HCT116 (cell line): Measurements from ENCODE around the gene PARD6G. TPM values are rescaled to one million over a fixed set of nuclear protein-coding genes. Genes with fewer than 3 reads are reported as not detected.

Experiments
- ATAC-seq: fragments of 200-7000 bp; cut with Tn5 transposase; 2 replicates; pipeline ENCODE4 v1.9.1; 2020; ENCODE audit warnings: mild to moderate bottlenecking, moderate library complexity
- BruUV-seq: library from RNA; stranded (reverse); fragments of 400-500 nt; replicated peaks from 2 replicates; lab custom pipeline; 2021; lab: Mats Ljungman, UMichigan
- CTCF ChIA-PET: fragments of 300-600 bp; sonication (Branson Sonifier 250); formaldehyde crosslinking; loops from one replicate; lab custom pipeline; 2021; ENCODE audit warnings: antibody characterized with exemption; lab: Charles Lee
- POLR2A ChIA-PET: fragments of 300-600, 350-600 bp; sonication (Branson Sonifier 250); formaldehyde crosslinking; loops from one replicate; lab custom pipeline; 2021; ENCODE audit warnings: antibody characterized with exemption; lab: Charles Lee
- RAD21 ChIA-PET, 2 experiments: fragments of 300-600 bp; sonication (Branson Sonifier 250); formaldehyde crosslinking; loops; one replicate each; lab custom pipeline; 2023; ENCODE audit warnings: low total read pairs in 2 of 2; ENCODE audit not compliant: uncharacterized antibody in 2 of 2, unreplicated experiment in 2 of 2, low non-redundant PET in 1 of 2; lab: Charles Lee
- DNase-seq: peaks from one replicate; pipeline ENCODE4 v3.0.0-alpha.2; 2010; ENCODE audit warnings: low read depth, low spot score
- H2AFZ ChIP-seq: fragments of 200-600 bp; shearing (Covaris generic), sonication (generic); 2 replicates; pipeline ENCODE4 v1.6.1; 2017; ENCODE audit warnings: low read depth, mixed run types, mixed read lengths, antibody characterized with exemption, low read length; ENCODE audit not compliant: poor library complexity, severe bottlenecking
- H3K27ac ChIP-seq: 2 replicates; pipeline ENCODE4 v1.5.1; 2012; ENCODE audit warnings: low read depth, low read length
- H3K27me3 ChIP-seq: fragments of 200-600 bp; sonication (generic); 2 replicates; pipeline ENCODE4 v1.6.1; 2016; ENCODE audit warnings: mixed run types, low read length, mixed read lengths; ENCODE audit not compliant: insufficient read depth
- H3K36me3 ChIP-seq, 2 experiments: fragments of 200-500 bp in 1 of 2; fragments of 200-600 bp in 1 of 2; sonication (Bioruptor generic) in 1 of 2; sonication (generic) in 1 of 2; 2 replicates each; pipeline versions ENCODE4 v1.5.1 to v1.6.1; 2014 to 2016; ENCODE audit warnings: low read length in 2 of 2, inconsistent platforms in 1 of 2, mixed read lengths in 1 of 2, mixed run types in 1 of 2; ENCODE audit not compliant: insufficient read depth in 2 of 2, control insufficient read depth in 1 of 2
- H3K4me1 ChIP-seq, 2 experiments: fragments of 200-600 bp in 1 of 2; sonication (generic) in 1 of 2; 2 replicates each; pipeline versions ENCODE4 v1.5.1 to v1.6.1; 2012 to 2017; ENCODE audit warnings: low read length in 2 of 2, inconsistent platforms in 1 of 2, mild to moderate bottlenecking in 1 of 2, mixed read lengths in 1 of 2, mixed run types in 1 of 2, moderate library complexity in 1 of 2; ENCODE audit not compliant: insufficient read depth in 2 of 2, control insufficient read depth in 1 of 2
- H3K4me2 ChIP-seq: fragments of 200-600 bp; sonication (generic); 2 replicates; pipeline ENCODE4 v1.6.1; 2017; ENCODE audit warnings: mixed run types, low read length, mixed read lengths
- H3K4me3 ChIP-seq, 2 experiments: fragments of 200-600 bp in 1 of 2; sonication (generic) in 1 of 2; replicated peaks in 1 of 2; 2 replicates each; pipeline ENCODE4 v1.5.1; 2011 to 2016; ENCODE audit warnings: low read length in 2 of 2, control low read depth in 1 of 2, low read depth in 1 of 2, mild to moderate bottlenecking in 1 of 2, mixed read lengths in 1 of 2, mixed run types in 1 of 2
- H3K79me2 ChIP-seq: fragments of 200-600 bp; sonication (generic); 2 replicates; pipeline ENCODE4 v1.6.1; 2017; ENCODE audit warnings: mild to moderate bottlenecking, mixed run types, low read length, moderate library complexity, mixed read lengths; ENCODE audit not compliant: insufficient read depth
- H3K9ac ChIP-seq: fragments of 200-600 bp; sonication (generic); 2 replicates; pipeline ENCODE4 v1.6.1; 2016; ENCODE audit warnings: low read length, mixed read lengths
- H3K9me2 ChIP-seq: fragments of 200-600 bp; sonication (generic), shearing (Covaris generic); 2 replicates; pipeline ENCODE4 v1.6.1; 2017; ENCODE audit warnings: mixed run types, mild to moderate bottlenecking, moderate library complexity; ENCODE audit not compliant: insufficient read depth
- H3K9me3 ChIP-seq, 2 experiments: fragments of 200-500 bp in 1 of 2; fragments of 200-600 bp in 1 of 2; sonication (Bioruptor generic) in 1 of 2; sonication (generic) in 1 of 2; 2 replicates each; pipeline ENCODE4 v1.6.1; 2014 to 2017; ENCODE audit warnings: low read length in 2 of 2, mixed read lengths in 2 of 2, inconsistent platforms in 1 of 2, low read depth in 1 of 2, mild to moderate bottlenecking in 1 of 2, mixed run types in 1 of 2, moderate library complexity in 1 of 2; ENCODE audit not compliant: control insufficient read depth in 1 of 2, insufficient read depth in 1 of 2
- H4K20me1 ChIP-seq: fragments of 200-600 bp; sonication (generic), shearing (Covaris generic); 2 replicates; pipeline ENCODE4 v1.6.1; 2017; ENCODE audit warnings: mixed run types, mild to moderate bottlenecking, moderate library complexity; ENCODE audit not compliant: insufficient read depth
- EGR1 ChIP-seq: IDR thresholded peaks from 2 replicates; pipeline ENCODE4 v1.6.1; 2012; ENCODE audit warnings: low read depth
- ELF1 ChIP-seq: IDR thresholded peaks from 2 replicates; pipeline ENCODE4 v1.6.1; 2012; ENCODE audit warnings: low read depth, borderline replicate concordance
- EZH2 ChIP-seq: fragments of 200-600 bp; sonication (generic); IDR thresholded peaks from 2 replicates; pipeline ENCODE4 v1.6.1; 2017; ENCODE audit warnings: antibody characterized with exemption, mixed run types
- JUND ChIP-seq: IDR thresholded peaks from 2 replicates; pipeline ENCODE4 v1.6.1; 2012
- POLR2A ChIP-seq: IDR thresholded peaks from 2 replicates; pipeline ENCODE4 v1.7.0; 2011; ENCODE audit warnings: borderline replicate concordance; ENCODE audit not compliant: insufficient read depth, insufficient read length; ENCODE audit errors: extremely low read depth
- POLR2AphosphoS5 ChIP-seq: IDR thresholded peaks from 2 replicates; pipeline ENCODE4 v1.6.1; 2011; ENCODE audit warnings: mild to moderate bottlenecking, low read depth, low read length, moderate library complexity
- SIN3A ChIP-seq: IDR thresholded peaks from 2 replicates; pipeline ENCODE4 v1.6.1; 2012; ENCODE audit warnings: low read depth
- SP1 ChIP-seq: IDR thresholded peaks from 2 replicates; pipeline ENCODE4 v1.6.1; 2012; ENCODE audit warnings: low read depth
- ZFX ChIP-seq: fragments of 450-650 bp; IDR thresholded peaks from 2 replicates; pipeline ENCODE4 v1.6.1; 2017
- ZNF274 ChIP-seq: fragments of 200-500 bp; sonication (Bioruptor generic); IDR thresholded peaks from 2 replicates; pipeline ENCODE4 v1.6.1; 2014; ENCODE audit warnings: mild to moderate bottlenecking, low read depth, low read length, inconsistent platforms
- intact Hi-C: fragments of 100-400 bp; cut with micrococcal nuclease; formaldehyde crosslinking; loops from 2 replicates; pipeline ENCODE4 v1.10.0; 2022
- total RNA-seq: library from RNA; stranded (reverse); gene quantifications from one replicate; pipeline ENCODE4 v1.2.1, GENCODE V29; 2021; ENCODE audit not compliant: unreplicated experiment
- TF ChIP-seq, protein P1 (sequence below): IDR thresholded peaks from 2 replicates; pipeline ENCODE4 v1.6.1; 2012
- TF ChIP-seq, protein P2 (sequence below): IDR thresholded peaks from 2 replicates; pipeline ENCODE4 v1.6.1; 2012; ENCODE audit warnings: low read depth
- TF ChIP-seq, protein P3 (sequence below): IDR thresholded peaks from 2 replicates; pipeline ENCODE4 v1.6.1; 2011; ENCODE audit warnings: mild to moderate bottlenecking, low read length, moderate library complexity; ENCODE audit not compliant: insufficient replicate concordance; ENCODE audit errors: extremely low read depth

PARD6G gene
- total RNA-seq, 1 experiment from 2014 or later = 12.8 TPM

DNA sequence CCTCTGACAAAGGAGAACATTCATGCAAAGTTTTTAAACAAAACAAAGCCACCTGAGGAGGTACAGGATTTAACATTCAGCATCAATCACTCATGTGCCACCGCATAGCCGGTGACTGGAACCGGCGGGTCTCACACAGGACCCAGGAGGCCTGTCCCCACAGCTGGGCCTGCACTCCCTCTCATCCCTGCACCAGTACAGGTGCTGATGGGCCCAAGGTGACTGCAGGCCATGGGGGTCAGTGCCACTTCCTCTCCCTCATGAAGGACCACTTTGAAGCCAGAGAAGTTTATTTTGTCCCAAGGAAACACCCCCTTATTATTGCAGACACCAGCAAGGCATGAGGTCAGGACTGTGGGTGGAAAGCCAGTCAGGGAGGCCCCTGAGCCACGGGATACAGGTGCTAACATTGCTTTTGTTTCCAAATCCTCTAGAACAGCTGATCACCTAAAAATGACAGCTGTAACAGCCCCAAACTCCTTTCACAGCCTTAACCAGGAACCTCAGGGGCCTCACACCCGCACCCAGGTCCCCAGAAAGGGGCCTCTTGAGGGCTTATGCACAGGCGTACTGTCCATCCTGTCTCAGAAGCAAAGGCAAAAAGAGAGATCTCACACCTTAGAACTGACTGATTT, 14.0 kb downstream of the PARD6G start:
- no peaks in the 10 kb centered on the region for H3K9me3 ChIP-seq
- no peak overlapping the region for H3K4me3 ChIP-seq
- H3K27me3 ChIP-seq = no peaks in the 10 kb centered on the region
- H2AFZ ChIP-seq = no peak overlapping the region
- H3K36me3 ChIP-seq = no peaks in the 10 kb centered on the region
- TF ChIP-seq, protein P1, sequence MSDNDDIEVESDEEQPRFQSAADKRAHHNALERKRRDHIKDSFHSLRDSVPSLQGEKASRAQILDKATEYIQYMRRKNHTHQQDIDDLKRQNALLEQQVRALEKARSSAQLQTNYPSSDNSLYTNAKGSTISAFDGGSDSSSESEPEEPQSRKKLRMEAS = no peak
- no peak for TF ChIP-seq EZH2
- TF ChIP-seq, protein P2, sequence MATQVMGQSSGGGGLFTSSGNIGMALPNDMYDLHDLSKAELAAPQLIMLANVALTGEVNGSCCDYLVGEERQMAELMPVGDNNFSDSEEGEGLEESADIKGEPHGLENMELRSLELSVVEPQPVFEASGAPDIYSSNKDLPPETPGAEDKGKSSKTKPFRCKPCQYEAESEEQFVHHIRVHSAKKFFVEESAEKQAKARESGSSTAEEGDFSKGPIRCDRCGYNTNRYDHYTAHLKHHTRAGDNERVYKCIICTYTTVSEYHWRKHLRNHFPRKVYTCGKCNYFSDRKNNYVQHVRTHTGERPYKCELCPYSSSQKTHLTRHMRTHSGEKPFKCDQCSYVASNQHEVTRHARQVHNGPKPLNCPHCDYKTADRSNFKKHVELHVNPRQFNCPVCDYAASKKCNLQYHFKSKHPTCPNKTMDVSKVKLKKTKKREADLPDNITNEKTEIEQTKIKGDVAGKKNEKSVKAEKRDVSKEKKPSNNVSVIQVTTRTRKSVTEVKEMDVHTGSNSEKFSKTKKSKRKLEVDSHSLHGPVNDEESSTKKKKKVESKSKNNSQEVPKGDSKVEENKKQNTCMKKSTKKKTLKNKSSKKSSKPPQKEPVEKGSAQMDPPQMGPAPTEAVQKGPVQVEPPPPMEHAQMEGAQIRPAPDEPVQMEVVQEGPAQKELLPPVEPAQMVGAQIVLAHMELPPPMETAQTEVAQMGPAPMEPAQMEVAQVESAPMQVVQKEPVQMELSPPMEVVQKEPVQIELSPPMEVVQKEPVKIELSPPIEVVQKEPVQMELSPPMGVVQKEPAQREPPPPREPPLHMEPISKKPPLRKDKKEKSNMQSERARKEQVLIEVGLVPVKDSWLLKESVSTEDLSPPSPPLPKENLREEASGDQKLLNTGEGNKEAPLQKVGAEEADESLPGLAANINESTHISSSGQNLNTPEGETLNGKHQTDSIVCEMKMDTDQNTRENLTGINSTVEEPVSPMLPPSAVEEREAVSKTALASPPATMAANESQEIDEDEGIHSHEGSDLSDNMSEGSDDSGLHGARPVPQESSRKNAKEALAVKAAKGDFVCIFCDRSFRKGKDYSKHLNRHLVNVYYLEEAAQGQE = no peak
- TF ChIP-seq POLR2A = no peak
- H3K4me2 ChIP-seq = no peak overlapping the region
- no TSS peak for BruUV-seq
- intact Hi-C loops = no loop called here
- no peaks in the 10 kb centered on the region for H3K79me2 ChIP-seq
- H3K4me1 ChIP-seq = no peaks in the 10 kb centered on the region
- no peak for ATAC-seq
- no peak for DNase-seq
- H3K9me2 ChIP-seq = no peaks in the 10 kb centered on the region
- no peaks in the 10 kb centered on the region for H4K20me1 ChIP-seq
- CTCF ChIA-PET = no interaction called here
- POLR2A ChIA-PET = no interaction called here
- H3K9ac ChIP-seq = no peak overlapping the region
- no peak overlapping the region for H3K27ac ChIP-seq
- RAD21 ChIA-PET = no interaction called here

DNA sequence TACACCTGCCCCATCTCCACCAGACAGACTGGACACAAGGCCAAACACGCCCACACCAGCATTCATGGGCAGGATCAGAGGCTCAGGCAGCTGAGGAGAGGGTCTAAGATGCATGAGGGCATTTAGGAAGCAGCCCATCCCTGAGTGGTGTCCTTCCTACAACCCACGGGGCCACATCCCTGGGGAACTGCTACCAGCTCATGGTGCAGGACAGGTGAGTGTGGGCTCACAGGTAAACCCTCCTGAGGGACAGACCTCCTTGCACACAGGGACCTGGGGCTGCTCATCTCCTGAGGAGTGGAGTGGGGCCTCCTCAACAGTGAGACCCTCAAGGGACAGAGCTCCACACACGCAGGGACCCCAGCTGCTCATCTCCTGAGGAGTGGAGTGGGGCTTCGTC, 14.6 kb downstream of the PARD6G start:
- Histone ChIP-seq H3K27ac (no peak overlapping the region), H3K4me2 (no peak overlapping the region), H4K20me1 (no peaks in the 10 kb centered on the region), H3K36me3 (no peaks in the 10 kb centered on the region), H3K27me3 (no peaks in the 10 kb centered on the region), H3K9me2 (no peaks in the 10 kb centered on the region), H3K9me3 (no peaks in the 10 kb centered on the region), H3K4me1 (no peaks in the 10 kb centered on the region), H3K79me2 (no peaks in the 10 kb centered on the region), H3K4me3 (no peak overlapping the region), H3K9ac (no peak overlapping the region), H2AFZ (no peak overlapping the region)
- ATAC-seq (no peak), DNase-seq (no peak)
- ChIA-PET CTCF (no interaction called here), RAD21 (no interaction called here), POLR2A (no interaction called here)
- intact Hi-C loops = no loop called here
- no TSS peak for BruUV-seq
- no peak for TF ChIP-seq ZNF274
- no peak for TF ChIP-seq SIN3A
- TF ChIP-seq, protein P3, sequence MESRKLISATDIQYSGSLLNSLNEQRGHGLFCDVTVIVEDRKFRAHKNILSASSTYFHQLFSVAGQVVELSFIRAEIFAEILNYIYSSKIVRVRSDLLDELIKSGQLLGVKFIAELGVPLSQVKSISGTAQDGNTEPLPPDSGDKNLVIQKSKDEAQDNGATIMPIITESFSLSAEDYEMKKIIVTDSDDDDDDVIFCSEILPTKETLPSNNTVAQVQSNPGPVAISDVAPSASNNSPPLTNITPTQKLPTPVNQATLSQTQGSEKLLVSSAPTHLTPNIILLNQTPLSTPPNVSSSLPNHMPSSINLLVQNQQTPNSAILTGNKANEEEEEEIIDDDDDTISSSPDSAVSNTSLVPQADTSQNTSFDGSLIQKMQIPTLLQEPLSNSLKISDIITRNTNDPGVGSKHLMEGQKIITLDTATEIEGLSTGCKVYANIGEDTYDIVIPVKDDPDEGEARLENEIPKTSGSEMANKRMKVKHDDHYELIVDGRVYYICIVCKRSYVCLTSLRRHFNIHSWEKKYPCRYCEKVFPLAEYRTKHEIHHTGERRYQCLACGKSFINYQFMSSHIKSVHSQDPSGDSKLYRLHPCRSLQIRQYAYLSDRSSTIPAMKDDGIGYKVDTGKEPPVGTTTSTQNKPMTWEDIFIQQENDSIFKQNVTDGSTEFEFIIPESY = no peak
- no peak for TF ChIP-seq JUND
- TF ChIP-seq EGR1 = no peak
- TF ChIP-seq POLR2AphosphoS5 = no peak
- TF ChIP-seq ELF1 = no peak
- TF ChIP-seq SP1 = no peak
- no peak for TF ChIP-seq ZFX
